ENCODE data around the gene MPC2.
"Not testable (repeated sequence)": the region's sequence is repeated elsewhere in the genome, so short reads cannot be mapped to it uniquely, and the experiment has no call there.

Gene MPC2

GRCh38 chr1:167904652-167905130 is 32.2 kb downstream of the MPC2 start:
- DNase-seq: no peak

GRCh38 chr1:167900907-167901306 is 36.0 kb downstream of the MPC2 start:
- no peak for DNase-seq

- no peak for DNase-seq
Observed at GRCh38 chr1:167899253-167899681, 37.6 kb downstream of the MPC2 start.

GRCh38 chr1:167898578-167899222 is 38.2 kb downstream of the MPC2 start:
- no peak for DNase-seq

GRCh38 chr1:167893798-167894197 is 43.1 kb downstream of the MPC2 start:
- no peak for DNase-seq

- no peak for DNase-seq
Observed at GRCh38 chr1:167890400-167890799, 46.5 kb downstream of the MPC2 start.

GRCh38 chr1:167887187-167887586 is 49.7 kb downstream of the MPC2 start:
- not testable (repeated sequence) for DNase-seq

GRCh38 chr1:167882376-167882775 is 54.5 kb downstream of the MPC2 start:
- no peak for DNase-seq

GRCh38 chr1:167881786-167882185 is 55.1 kb downstream of the MPC2 start:
- DNase-seq: no peak

- DNase-seq: no peak
Observed at GRCh38 chr1:167881069-167881468, 55.8 kb downstream of the MPC2 start.

- no peak for DNase-seq
Observed at GRCh38 chr1:167880580-167881021, 56.3 kb downstream of the MPC2 start.

- no peak for DNase-seq
Observed at GRCh38 chr1:167879508-167879907, 57.4 kb downstream of the MPC2 start.

GRCh38 chr1:167878372-167879160 is 58.3 kb downstream of the MPC2 start:
- no peak for DNase-seq

- DNase-seq: no peak
Observed at GRCh38 chr1:167876597-167877175, 60.2 kb downstream of the MPC2 start.

- no peak for DNase-seq
Observed at GRCh38 chr1:167871331-167871730, 65.5 kb downstream of the MPC2 start.

- DNase-seq: not testable (repeated sequence)
Observed at GRCh38 chr1:167869157-167870001, 67.5 kb downstream of the MPC2 start.

- not testable (repeated sequence) for DNase-seq
Observed at GRCh38 chr1:167866739-167867414, 70.0 kb downstream of the MPC2 start.
